Vagina (tissue), 2 donors: ENCODE data around the gene LIG3.

Source experiments
- POLR2A ChIP-seq, 2 donors: fragments of 450-650 bp; IDR thresholded peaks; one replicate each; pipeline ENCODE4 v1.6.1; 2017; ENCODE audit warnings: antibody characterized with exemption in 2 of 2, mild to moderate bottlenecking in 2 of 2, moderate library complexity in 2 of 2
- POLR2AphosphoS5 ChIP-seq, 2 donors: sonication (generic); formaldehyde crosslinking; IDR thresholded peaks; one replicate each; pipeline ENCODE4 v1.9.0; 2017; ENCODE audit warnings: antibody characterized with exemption in 2 of 2, mild to moderate bottlenecking in 2 of 2, low read depth in 1 of 2; ENCODE audit not compliant: insufficient read depth in 1 of 2
- TF ChIP-seq, protein P1 (sequence below), 3 experiments: fragments of 450-650 bp in 2 of 3; fragments of 200-600 bp in 1 of 3; sonication (generic) in 1 of 3; IDR thresholded peaks; one replicate each; pipeline ENCODE4 v1.5.1; 2017 to 2019; ENCODE audit warnings: antibody characterized with exemption in 3 of 3, mild to moderate bottlenecking in 2 of 3, moderate library complexity in 2 of 3

GRCh38 chr17:35011671-35012216, 31.4 kb downstream of the LIG3 start:
- TF ChIP-seq, protein P1, sequence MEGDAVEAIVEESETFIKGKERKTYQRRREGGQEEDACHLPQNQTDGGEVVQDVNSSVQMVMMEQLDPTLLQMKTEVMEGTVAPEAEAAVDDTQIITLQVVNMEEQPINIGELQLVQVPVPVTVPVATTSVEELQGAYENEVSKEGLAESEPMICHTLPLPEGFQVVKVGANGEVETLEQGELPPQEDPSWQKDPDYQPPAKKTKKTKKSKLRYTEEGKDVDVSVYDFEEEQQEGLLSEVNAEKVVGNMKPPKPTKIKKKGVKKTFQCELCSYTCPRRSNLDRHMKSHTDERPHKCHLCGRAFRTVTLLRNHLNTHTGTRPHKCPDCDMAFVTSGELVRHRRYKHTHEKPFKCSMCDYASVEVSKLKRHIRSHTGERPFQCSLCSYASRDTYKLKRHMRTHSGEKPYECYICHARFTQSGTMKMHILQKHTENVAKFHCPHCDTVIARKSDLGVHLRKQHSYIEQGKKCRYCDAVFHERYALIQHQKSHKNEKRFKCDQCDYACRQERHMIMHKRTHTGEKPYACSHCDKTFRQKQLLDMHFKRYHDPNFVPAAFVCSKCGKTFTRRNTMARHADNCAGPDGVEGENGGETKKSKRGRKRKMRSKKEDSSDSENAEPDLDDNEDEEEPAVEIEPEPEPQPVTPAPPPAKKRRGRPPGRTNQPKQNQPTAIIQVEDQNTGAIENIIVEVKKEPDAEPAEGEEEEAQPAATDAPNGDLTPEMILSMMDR (IDR thresholded peaks at IDR 0.05): no peak
- no peak for TF ChIP-seq POLR2A (IDR thresholded peaks at IDR 0.05)
- no peak for TF ChIP-seq POLR2AphosphoS5 (IDR thresholded peaks at IDR 0.05; ENCODE audit: insufficient read depth in 1 of 2, low read depth in 1 of 2)
